ENCODE measurements around the gene ROBO3. TPM values are rescaled to one million over a fixed set of nuclear protein-coding genes. Genes with fewer than 3 reads are reported as not detected.

The ROBO3 gene
- total RNA-seq, 4 donors from 2014 or later, result 5.6 to 38.6 (median 17.0) TPM

- Histone ChIP-seq H3K36me3 (no peaks in the 10 kb centered on the region), H3K4me1 (peaks cover 0 to 2% (median 0%) of the 10 kb centered on the region in 4 donors), H3K9me3 (no peaks in the 10 kb centered on the region), H3K27ac (no peak overlapping the region), H3K27me3 (no peaks in the 10 kb centered on the region), H3K4me3 (no peak overlapping the region)
- TF ChIP-seq EP300 (IDR thresholded peaks at IDR 0.05; ENCODE audit: low read depth) (no peak), POLR2AphosphoS5 (IDR thresholded peaks at IDR 0.05) (no peak), CTCF (IDR thresholded peaks at IDR 0.05) (no peak), POLR2A (IDR thresholded peaks at IDR 0.05) (no peak)
- intact Hi-C loops (cut with DNase I; ENCODE audit: low total_unique reads) (no loop called here), in situ Hi-C loops (cut with MboI; ENCODE audit: low pct_ligation_motif_present in 1 of 4, low pct_unique_long_range_greater_than_20kb in 1 of 4, low sequenced_read_pairs in 3 of 4) (no loop called here)
- no peak for DNase-seq
Observed at GRCh38 chr11:124923296-124923695, 58.1 kb downstream of the ROBO3 start.

- 47 to 55% methylated on average over 4 of the region's 4 CpGs for WGBS, 2 donors (ENCODE audit: low coverage in 1 of 2)
- Histone ChIP-seq H3K9me3 (no peaks in the 10 kb centered on the region), H3K36me3 (no peaks in the 10 kb centered on the region), H3K4me1 (no peaks in the 10 kb centered on the region), H3K4me3 (no peak overlapping the region), H3K27me3 (no peaks in the 10 kb centered on the region), H3K27ac (no peak overlapping the region)
- DNase-seq, result no peak
- in situ Hi-C loops (cut with MboI; ENCODE audit: low pct_ligation_motif_present in 1 of 4, low pct_unique_long_range_greater_than_20kb in 1 of 4, low sequenced_read_pairs in 3 of 4), result no loop called here
- TF ChIP-seq POLR2AphosphoS5 (IDR thresholded peaks at IDR 0.05), result no peak
- TF ChIP-seq CTCF (IDR thresholded peaks at IDR 0.05), result no peak
- no peak for TF ChIP-seq EP300 (IDR thresholded peaks at IDR 0.05; ENCODE audit: low read depth)
- no peak for TF ChIP-seq POLR2A (IDR thresholded peaks at IDR 0.05)
- intact Hi-C loops (cut with DNase I; ENCODE audit: low total_unique reads), result no loop called here
Observed at GRCh38 chr11:124928942-124929665, 63.9 kb downstream of the ROBO3 start.

GRCh38 chr11:124930799-124931198 lies 65.6 kb downstream of the ROBO3 start:
- peaks cover 3% of the 10 kb centered on the region for H3K27me3 ChIP-seq
- H3K27ac ChIP-seq, result no peak overlapping the region
- in situ Hi-C loops (cut with MboI; ENCODE audit: low pct_ligation_motif_present in 1 of 4, low pct_unique_long_range_greater_than_20kb in 1 of 4, low sequenced_read_pairs in 3 of 4) (no loop called here), intact Hi-C loops (cut with DNase I; ENCODE audit: low total_unique reads) (no loop called here)
- TF ChIP-seq POLR2AphosphoS5 (IDR thresholded peaks at IDR 0.05) (no peak), EP300 (IDR thresholded peaks at IDR 0.05; ENCODE audit: low read depth) (no peak), POLR2A (IDR thresholded peaks at IDR 0.05) (no peak), CTCF (IDR thresholded peaks at IDR 0.05) (no peak)
- no peaks in the 10 kb centered on the region for H3K9me3 ChIP-seq
- H3K4me1 ChIP-seq, result no peaks in the 10 kb centered on the region
- WGBS, 2 donors (ENCODE audit: low coverage in 1 of 2), result 30 to 37% methylated on average over 3 of the region's 3 CpGs
- no peak for DNase-seq
- H3K36me3 ChIP-seq, result no peaks in the 10 kb centered on the region
- no peak overlapping the region for H3K4me3 ChIP-seq

Other genes with a start within 250 kb of the ROBO3 start
- 10 to 100 TPM; 19.8 to 44.0 (median 30.3) TPM for gene TBRG1, start 242.6 kb upstream of the ROBO3 start, total RNA-seq
- gene SIAE, start 191.7 kb upstream of the ROBO3 start, total RNA-seq, result 100 to 1,000 TPM in 1 of 4 donors, 10 to 100 TPM in 3; 38.4 to 183 (median 81.2) TPM
- 1 to 10 TPM; 1.6 to 9.0 (median 6.1) TPM for gene SPA17, start 191.5 kb upstream of the ROBO3 start, total RNA-seq
- 1 to 10 TPM in 1 of 4 donors, under 1 TPM in 1, not detected in 2; 0.96 to 1.5 TPM for gene NRGN, start 125.5 kb upstream of the ROBO3 start, total RNA-seq
- 100 to 1,000 TPM in 3 of 4 donors, 10 to 100 TPM in 1; 91.3 to 160 (median 108) TPM for gene VSIG2, start 113.2 kb upstream of the ROBO3 start, total RNA-seq
- gene ESAM, start 103.1 kb upstream of the ROBO3 start, total RNA-seq, result 10 to 100 TPM in 1 of 4 donors, 1 to 10 TPM in 3; 5.8 to 10.1 (median 6.5) TPM
- gene MSANTD2, start 65.0 kb upstream of the ROBO3 start, total RNA-seq, result 10 to 100 TPM in 2 of 4 donors, 1 to 10 TPM in 2; 8.1 to 40.0 (median 15.1) TPM
- 10 to 100 TPM in 1 of 4 donors, 1 to 10 TPM in 3; 4.8 to 31.8 (median 6.4) TPM for gene ROBO4, start 32.4 kb downstream of the ROBO3 start, total RNA-seq
- not detected for gene HEPN1, start 53.8 kb downstream of the ROBO3 start, total RNA-seq
- gene HEPACAM, start 70.6 kb downstream of the ROBO3 start, total RNA-seq, result under 1 TPM in 2 of 4 donors, not detected in 2; 0.14 to 0.37 TPM
- under 1 TPM in 3 of 4 donors, not detected in 1; 0.64 to 0.82 (median 0.75) TPM for gene CCDC15, start 88.8 kb downstream of the ROBO3 start, total RNA-seq
- 10 to 100 TPM in 1 of 4 donors, 1 to 10 TPM in 3; 2.4 to 20.6 (median 5.9) TPM for gene SLC37A2, start 197.9 kb downstream of the ROBO3 start, total RNA-seq
- gene TMEM218, start 246.2 kb downstream of the ROBO3 start, total RNA-seq, result 10 to 100 TPM in 2 of 4 donors, 1 to 10 TPM in 2; 2.6 to 18.2 (median 10.6) TPM

Data from transverse colon (tissue), 4 donors.